OCI-LY1 (cell line): ENCODE measurements around the gene CFAP57.

ENCODE experiments used
- H2AFZ ChIP-seq: fragments of 200-600 bp; sonication (generic), shearing (Covaris generic); 2 replicates; pipeline ENCODE4 v1.6.0; 2014; ENCODE audit warnings: antibody characterized with exemption, mild to moderate bottlenecking, low read length
- H3F3A ChIP-seq: fragments of 200-600 bp; sonication (generic), shearing (Covaris generic); 2 replicates; pipeline ENCODE4 v1.6.0; 2014; ENCODE audit warnings: mild to moderate bottlenecking, antibody characterized with exemption, low read length, moderate library complexity; ENCODE audit not compliant: insufficient read depth
- H3K27ac ChIP-seq: fragments of 200-600 bp; sonication (generic); 2 replicates; pipeline ENCODE4 v1.5.1; 2014; ENCODE audit warnings: low read length, mixed run types, mild to moderate bottlenecking, low read depth; ENCODE audit not compliant: poor library complexity, severe bottlenecking
- H3K27me3 ChIP-seq: fragments of 200-600 bp; sonication (generic); 2 replicates; pipeline ENCODE4 v1.6.0; 2014; ENCODE audit warnings: antibody characterized with exemption, mild to moderate bottlenecking, low read length, moderate library complexity; ENCODE audit not compliant: insufficient read depth
- H3K36me3 ChIP-seq: fragments of 200-600 bp; sonication (generic); 2 replicates; pipeline ENCODE4 v1.6.1; 2014; ENCODE audit warnings: mild to moderate bottlenecking, antibody characterized with exemption, low read length, moderate library complexity, mixed read lengths; ENCODE audit not compliant: insufficient read depth
- H3K4me1 ChIP-seq: fragments of 200-600 bp; sonication (generic); 2 replicates; pipeline ENCODE4 v1.5.1; 2014; ENCODE audit warnings: mild to moderate bottlenecking, low read length, moderate library complexity; ENCODE audit not compliant: insufficient read depth, severe bottlenecking
- H3K4me2 ChIP-seq: fragments of 200-600 bp; sonication (generic), shearing (Covaris generic); 2 replicates; pipeline ENCODE4 v1.6.1; 2014; ENCODE audit warnings: low read length
- H3K4me3 ChIP-seq: fragments of 200-600 bp; sonication (generic); 2 replicates; pipeline ENCODE4 v1.5.1; 2014; ENCODE audit warnings: low read length, low read depth, mild to moderate bottlenecking, mixed read lengths; ENCODE audit not compliant: poor library complexity, severe bottlenecking
- H3K79me2 ChIP-seq: fragments of 200-600 bp; shearing (Covaris generic); 2 replicates; pipeline ENCODE4 v1.6.1; 2016; ENCODE audit warnings: mixed run types, low read length, mixed read lengths; ENCODE audit not compliant: insufficient read depth
- H3K9ac ChIP-seq: fragments of 200-600 bp; sonication (generic), shearing (Covaris generic); 2 replicates; pipeline ENCODE4 v1.6.1; 2014; ENCODE audit warnings: mild to moderate bottlenecking, low read length, mixed read lengths
- H3K9me2 ChIP-seq: fragments of 200-600 bp; sonication (generic), shearing (Covaris generic); 2 replicates; pipeline ENCODE4 v1.6.1; 2014; ENCODE audit warnings: low read depth, mild to moderate bottlenecking, low read length, mixed read lengths
- H3K9me3 ChIP-seq: fragments of 200-600 bp; shearing (Covaris generic); 2 replicates; pipeline ENCODE4 v1.6.1; 2014; ENCODE audit warnings: low read length, mixed read lengths
- H4K20me1 ChIP-seq: fragments of 200-600 bp; sonication (generic), shearing (Covaris generic); 2 replicates; pipeline ENCODE4 v1.6.0; 2016; ENCODE audit warnings: mild to moderate bottlenecking, low read length; ENCODE audit not compliant: insufficient read depth
- EZH2 ChIP-seq: fragments of 200-600 bp; sonication (generic), shearing (Covaris generic); IDR thresholded peaks from 2 replicates; pipeline ENCODE4 v1.8.0; 2017; ENCODE audit warnings: borderline replicate concordance, mixed run types, mild to moderate bottlenecking, antibody characterized with exemption, low read length, moderate library complexity, mixed read lengths
- TF ChIP-seq, protein P1 (sequence below): fragments of 200-600 bp; sonication (generic), shearing (Covaris generic); IDR thresholded peaks from 2 replicates; pipeline ENCODE4 v1.5.1; 2017; ENCODE audit warnings: mild to moderate bottlenecking, antibody characterized with exemption, low read length, moderate library complexity, mixed read lengths

CFAP57 gene

DNA sequence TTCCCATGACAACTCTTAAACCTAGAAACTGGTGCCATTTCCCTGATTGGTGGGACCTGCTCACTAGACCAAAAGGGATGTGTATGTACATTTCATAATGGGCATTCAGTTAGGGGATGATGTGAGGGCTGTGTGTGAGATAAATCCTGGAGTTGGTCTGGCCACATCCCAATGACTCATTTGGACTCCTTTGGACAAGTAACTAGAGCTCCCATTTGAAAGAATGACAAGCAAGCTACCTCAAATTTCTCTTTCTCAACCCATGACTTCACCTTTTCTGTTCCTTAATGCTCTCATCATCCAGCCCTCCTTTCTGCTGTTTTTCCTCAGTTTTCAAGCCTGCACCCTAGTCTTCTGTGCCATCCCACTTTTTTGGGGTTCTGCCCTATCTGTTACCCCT lies 27.9 kb upstream of the CFAP57 start:
- Histone ChIP-seq H2AFZ (no peak overlapping the region), H4K20me1 (no peaks in the 10 kb centered on the region), H3K4me3 (no peak overlapping the region), H3K79me2 (no peaks in the 10 kb centered on the region), H3K27ac (no peak overlapping the region), H3K4me2 (no peak overlapping the region), H3K4me1 (no peaks in the 10 kb centered on the region), H3K9ac (no peak overlapping the region), H3K9me3 (peaks cover 5% of the 10 kb centered on the region), H3K36me3 (no peaks in the 10 kb centered on the region), H3K9me2 (no peaks in the 10 kb centered on the region), H3F3A (no peaks in the 10 kb centered on the region), H3K27me3 (no peaks in the 10 kb centered on the region; the same call in 1 of the 2 replicates)
- no peak for TF ChIP-seq EZH2
- TF ChIP-seq, protein P1, sequence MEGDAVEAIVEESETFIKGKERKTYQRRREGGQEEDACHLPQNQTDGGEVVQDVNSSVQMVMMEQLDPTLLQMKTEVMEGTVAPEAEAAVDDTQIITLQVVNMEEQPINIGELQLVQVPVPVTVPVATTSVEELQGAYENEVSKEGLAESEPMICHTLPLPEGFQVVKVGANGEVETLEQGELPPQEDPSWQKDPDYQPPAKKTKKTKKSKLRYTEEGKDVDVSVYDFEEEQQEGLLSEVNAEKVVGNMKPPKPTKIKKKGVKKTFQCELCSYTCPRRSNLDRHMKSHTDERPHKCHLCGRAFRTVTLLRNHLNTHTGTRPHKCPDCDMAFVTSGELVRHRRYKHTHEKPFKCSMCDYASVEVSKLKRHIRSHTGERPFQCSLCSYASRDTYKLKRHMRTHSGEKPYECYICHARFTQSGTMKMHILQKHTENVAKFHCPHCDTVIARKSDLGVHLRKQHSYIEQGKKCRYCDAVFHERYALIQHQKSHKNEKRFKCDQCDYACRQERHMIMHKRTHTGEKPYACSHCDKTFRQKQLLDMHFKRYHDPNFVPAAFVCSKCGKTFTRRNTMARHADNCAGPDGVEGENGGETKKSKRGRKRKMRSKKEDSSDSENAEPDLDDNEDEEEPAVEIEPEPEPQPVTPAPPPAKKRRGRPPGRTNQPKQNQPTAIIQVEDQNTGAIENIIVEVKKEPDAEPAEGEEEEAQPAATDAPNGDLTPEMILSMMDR: no peak

DNA sequence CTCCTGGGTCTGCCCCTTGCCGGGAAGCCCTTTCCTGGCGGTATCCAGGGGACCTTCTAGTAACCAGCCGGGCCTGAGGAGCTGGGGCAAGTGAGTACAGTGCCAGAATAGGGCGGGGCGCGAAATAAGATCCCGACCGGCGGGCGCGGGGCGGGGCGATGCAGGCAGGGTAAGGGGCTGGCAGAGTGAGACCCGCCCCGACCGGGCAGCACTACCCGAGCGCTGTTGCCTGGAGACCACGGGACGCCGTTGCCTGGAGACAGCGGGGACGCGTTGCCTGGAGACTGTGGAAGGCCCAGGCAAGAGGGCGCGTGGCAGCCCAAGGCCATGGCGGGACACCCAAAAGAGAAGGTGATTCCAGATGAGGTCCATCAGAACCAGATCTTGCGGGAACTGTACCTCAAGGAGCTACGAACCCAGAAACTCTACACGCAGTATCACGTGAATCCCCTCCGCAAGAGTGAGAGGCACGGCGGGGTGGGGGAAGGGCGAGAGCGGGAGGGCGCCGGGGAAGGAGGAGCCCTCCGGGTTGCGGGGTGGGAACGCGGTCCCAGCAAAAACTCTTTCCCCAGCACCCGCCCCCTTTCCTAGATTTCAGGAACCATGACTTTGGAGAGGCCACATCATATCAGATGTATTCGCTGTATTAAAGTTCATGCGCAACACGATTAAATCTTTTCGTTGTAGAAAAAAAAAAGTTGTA lies 24.4 kb upstream of the CFAP57 start:
- no peaks in the 10 kb centered on the region for H3K36me3 ChIP-seq
- no peaks in the 10 kb centered on the region for H3K9me3 ChIP-seq
- no peaks in the 10 kb centered on the region for H3F3A ChIP-seq
- no peaks in the 10 kb centered on the region for H3K27me3 ChIP-seq
- H3K4me1 ChIP-seq: no peaks in the 10 kb centered on the region
- H3K79me2 ChIP-seq: no peaks in the 10 kb centered on the region
- no peak overlapping the region for H3K9ac ChIP-seq
- no peak overlapping the region for H2AFZ ChIP-seq
- H3K4me2 ChIP-seq: no peak overlapping the region
- no peaks in the 10 kb centered on the region for H4K20me1 ChIP-seq
- no peaks in the 10 kb centered on the region for H3K9me2 ChIP-seq
- TF ChIP-seq, protein P1: no peak
- no peak for TF ChIP-seq EZH2
- no peak overlapping the region for H3K27ac ChIP-seq
- no peak overlapping the region for H3K4me3 ChIP-seq

DNA sequence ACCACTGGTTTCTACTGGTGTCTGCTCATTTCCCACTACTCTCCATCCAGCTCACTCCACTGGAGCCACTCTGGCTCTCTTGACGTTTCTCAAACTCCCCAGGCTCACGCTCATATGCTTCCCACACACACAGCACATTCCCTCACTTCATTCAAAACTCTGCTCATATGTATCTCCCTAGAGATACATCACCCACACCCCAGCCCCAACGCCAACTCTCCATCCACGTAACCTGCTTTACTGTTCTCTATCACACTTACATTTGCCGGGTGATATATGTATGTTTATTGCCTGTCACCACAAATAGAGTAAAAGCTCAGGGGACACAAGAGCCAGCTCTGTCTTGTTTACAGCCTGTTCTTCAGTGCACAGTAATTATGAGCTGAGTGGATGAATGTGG lies 22.2 kb upstream of the CFAP57 start:
- Histone ChIP-seq H3K9me2 (no peaks in the 10 kb centered on the region), H3K79me2 (no peaks in the 10 kb centered on the region), H2AFZ (no peak overlapping the region), H3K36me3 (no peaks in the 10 kb centered on the region), H3K4me3 (no peak overlapping the region), H3K9me3 (no peaks in the 10 kb centered on the region), H3K9ac (no peak overlapping the region), H3K4me1 (no peaks in the 10 kb centered on the region), H4K20me1 (no peaks in the 10 kb centered on the region), H3K27ac (no peak overlapping the region), H3K4me2 (no peak overlapping the region), H3K27me3 (no peaks in the 10 kb centered on the region), H3F3A (no peaks in the 10 kb centered on the region)
- TF ChIP-seq EZH2: no peak
- TF ChIP-seq, protein P1: no peak
